Right kidney (tissue), 1 donor: ENCODE results near the gene SPATA2.
"Not testable (repeated sequence)": the region's sequence is repeated elsewhere in the genome, so short reads cannot be mapped to it uniquely, and the experiment has no call there.

Source experiments
- DNase-seq: peaks from one replicate; pipeline ENCODE4 v3.0.0-alpha.2; 2016

SPATA2 gene

DNA sequence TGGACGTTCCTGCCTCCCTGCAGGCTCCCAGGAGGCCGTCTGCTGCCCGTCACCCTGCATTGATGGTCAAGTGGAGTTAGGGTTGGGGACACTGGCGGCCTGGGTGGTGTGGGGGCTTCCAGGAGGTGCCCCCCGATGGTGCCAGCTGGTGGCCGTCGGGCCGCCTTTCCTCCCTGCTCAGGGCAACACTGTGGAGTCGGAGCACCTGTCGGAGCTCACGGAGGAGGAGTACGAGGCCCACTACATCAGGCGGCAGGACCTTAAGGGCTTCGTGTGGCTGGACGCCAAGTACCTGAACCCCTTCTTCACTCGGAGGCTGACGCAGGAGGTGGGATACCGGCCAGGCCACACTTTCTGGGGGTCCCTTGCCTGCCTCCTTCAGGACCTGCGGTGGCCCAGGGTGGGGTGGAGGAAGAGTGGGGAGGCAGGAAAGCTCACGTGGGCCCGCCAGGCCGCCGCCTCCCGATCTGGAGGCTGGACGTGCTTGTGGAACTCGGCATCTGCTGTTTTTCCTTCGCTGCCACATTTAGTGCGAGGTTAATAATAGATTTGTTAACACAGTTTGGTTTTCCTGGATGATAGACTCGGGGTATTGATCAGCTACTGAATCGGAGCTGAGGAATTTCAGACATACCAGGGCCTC lies 28.6 kb downstream of the SPATA2 start:
- DNase-seq = no peak

DNA sequence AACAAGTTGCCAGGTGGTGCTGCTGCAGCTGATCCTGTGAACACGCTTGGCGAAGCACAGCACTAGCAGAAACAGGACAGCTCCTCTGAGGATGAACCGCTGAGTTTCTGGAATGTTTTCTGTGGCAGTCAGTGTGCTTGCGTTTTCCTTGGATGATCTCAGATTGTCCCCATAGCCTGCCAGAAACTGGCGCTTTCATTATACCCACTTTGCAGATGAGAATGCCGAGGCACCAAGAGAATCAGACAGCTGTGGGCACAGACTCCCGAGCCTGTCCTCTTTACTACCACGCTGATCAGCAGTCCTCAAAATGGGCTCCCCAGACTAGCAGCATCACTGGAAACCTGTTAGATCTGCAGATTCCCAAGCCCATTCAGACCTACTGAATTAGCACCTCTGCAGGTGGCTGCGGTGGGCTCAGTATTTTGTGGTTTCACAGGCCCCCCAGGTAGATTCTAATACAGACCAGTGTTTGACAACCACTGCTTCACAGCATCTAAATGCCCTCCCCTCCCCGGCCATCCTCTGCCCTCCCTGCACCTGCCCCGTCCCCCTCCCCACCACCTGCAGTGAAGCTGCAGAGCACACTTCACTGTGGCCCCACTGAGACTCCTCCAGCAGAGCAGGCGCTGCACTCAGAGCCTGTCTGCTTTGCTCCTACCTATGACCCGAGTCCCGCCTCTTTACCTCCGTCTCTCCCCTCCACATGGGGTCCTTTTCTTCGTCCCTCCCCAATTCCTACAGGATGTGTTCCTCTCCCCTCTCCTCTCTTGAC lies 29.6 kb downstream of the SPATA2 start:
- no peak for DNase-seq

- DNase-seq = no peak
These were observed 32.0 kb downstream of the SPATA2 start for GRCh38 chr20:49883246-49883802.

DNA sequence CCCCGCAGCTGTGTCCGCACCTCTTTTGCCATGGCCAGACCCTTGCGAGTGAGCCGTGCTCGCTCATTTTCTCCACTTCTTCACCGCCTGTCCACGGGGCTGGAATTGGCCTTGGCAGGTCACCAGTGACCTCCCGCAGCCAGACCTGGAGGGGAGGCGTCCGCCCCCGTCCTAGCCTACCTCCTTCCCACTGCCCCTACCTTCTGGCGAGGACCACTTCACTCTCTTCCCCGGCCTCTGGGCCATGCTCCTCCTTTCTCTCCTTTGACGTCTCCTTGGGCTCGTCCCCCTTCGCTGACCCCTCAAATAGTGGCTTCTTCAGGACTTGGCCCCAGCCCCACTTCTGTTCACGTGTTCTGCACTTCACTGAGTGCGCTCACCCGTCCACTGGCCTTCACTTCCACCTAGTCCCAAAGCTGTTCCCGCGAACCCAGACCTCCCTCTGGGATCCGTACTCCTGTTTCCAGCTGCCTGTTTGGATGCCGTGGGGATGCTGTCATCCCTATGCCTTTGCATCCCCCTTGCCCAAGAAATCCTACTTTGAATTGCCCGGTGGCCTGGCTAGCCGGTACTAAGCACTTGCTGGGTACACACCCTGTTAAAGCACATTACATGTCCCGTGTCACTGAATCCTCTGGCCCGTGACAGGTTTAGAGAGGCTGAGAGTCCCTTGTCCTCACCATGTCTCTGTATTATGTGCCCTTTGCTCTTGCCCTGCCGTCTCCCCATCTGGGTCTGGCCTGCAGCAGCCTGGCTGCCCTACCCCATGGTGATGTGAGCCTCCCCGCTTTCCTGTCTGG lies 33.0 kb downstream of the SPATA2 start:
- DNase-seq = no peak

GRCh38 chr20:49880724-49881445 lies 34.4 kb downstream of the SPATA2 start:
- no peak for DNase-seq

GRCh38 chr20:49880177-49880576 lies 35.2 kb downstream of the SPATA2 start:
- DNase-seq = no peak

- no peak for DNase-seq
These were observed 36.4 kb downstream of the SPATA2 start for GRCh38 chr20:49878977-49879376.

DNA sequence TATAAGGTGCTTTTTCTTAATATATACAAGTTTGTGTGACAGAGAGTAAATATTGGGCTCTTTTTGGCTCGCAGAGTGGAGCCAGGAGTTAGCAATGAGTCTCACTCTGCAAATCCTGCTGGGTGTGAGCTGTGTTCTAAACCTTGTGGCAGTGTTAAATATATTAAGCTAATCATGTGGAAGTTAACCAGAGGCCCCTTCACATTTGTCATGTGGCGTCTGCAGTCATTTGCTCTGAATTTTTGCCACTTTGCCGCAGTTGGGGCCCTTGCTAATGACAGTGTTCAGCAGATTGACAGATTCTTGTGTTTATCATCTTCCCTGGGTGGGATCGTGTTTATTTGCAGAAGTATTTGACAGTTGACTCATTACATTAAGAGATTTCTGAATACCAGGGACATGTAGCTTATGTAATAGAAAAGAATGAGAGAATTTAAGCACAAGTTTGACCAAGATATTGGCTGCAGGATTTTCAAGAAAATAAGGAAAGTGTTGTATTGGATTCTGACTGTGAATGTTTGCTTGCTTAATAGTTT lies 37.9 kb downstream of the SPATA2 start:
- DNase-seq = no peak

- DNase-seq = no peak
These were observed 40.6 kb downstream of the SPATA2 start for GRCh38 chr20:49874696-49875095.

DNA sequence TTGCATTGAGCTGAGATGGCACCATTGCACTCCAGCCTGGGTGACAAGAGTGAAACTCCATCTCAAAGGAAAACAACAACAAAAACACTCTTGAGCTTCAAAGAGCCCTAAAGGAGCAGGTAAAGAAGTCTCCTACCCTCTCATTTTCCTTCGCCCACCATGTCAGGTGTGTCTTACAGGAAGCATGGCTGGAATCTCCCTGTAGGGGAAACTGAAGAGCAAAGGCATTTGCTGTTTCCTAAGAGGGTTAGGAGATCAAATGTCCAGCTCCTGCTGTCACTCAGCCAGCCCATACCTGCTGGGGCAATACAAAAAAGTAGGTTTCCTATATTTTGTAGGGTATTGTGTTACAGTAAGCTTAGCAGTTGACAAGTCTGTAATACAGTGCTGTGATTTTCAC lies 43.3 kb downstream of the SPATA2 start:
- DNase-seq = no peak

GRCh38 chr20:49871391-49871948 lies 43.9 kb downstream of the SPATA2 start:
- no peak for DNase-seq

GRCh38 chr20:49870261-49870660 lies 45.1 kb downstream of the SPATA2 start:
- DNase-seq = no peak

DNA sequence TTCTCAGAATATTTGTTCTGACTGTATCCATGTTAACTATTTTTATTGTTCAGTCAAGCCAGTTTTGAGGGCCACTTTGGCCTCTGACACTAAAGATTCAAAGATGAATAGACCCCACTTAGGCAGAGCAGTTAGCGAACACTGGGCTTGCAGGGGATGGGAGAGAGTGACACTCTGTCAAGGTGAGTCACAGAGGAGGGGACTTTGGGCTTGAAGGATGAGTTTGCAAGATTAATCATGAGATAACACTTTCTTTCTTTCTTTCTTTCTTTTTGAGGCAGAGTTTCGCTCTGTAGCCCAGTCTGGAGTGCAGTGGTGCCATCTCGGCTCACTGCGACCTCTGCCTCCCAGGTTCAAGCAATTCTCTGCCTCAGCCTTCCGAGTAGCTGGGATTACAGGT lies 46.4 kb downstream of the SPATA2 start:
- no peak for DNase-seq

- no peak for DNase-seq
These were observed 46.8 kb downstream of the SPATA2 start for GRCh38 chr20:49868538-49868937.

DNA sequence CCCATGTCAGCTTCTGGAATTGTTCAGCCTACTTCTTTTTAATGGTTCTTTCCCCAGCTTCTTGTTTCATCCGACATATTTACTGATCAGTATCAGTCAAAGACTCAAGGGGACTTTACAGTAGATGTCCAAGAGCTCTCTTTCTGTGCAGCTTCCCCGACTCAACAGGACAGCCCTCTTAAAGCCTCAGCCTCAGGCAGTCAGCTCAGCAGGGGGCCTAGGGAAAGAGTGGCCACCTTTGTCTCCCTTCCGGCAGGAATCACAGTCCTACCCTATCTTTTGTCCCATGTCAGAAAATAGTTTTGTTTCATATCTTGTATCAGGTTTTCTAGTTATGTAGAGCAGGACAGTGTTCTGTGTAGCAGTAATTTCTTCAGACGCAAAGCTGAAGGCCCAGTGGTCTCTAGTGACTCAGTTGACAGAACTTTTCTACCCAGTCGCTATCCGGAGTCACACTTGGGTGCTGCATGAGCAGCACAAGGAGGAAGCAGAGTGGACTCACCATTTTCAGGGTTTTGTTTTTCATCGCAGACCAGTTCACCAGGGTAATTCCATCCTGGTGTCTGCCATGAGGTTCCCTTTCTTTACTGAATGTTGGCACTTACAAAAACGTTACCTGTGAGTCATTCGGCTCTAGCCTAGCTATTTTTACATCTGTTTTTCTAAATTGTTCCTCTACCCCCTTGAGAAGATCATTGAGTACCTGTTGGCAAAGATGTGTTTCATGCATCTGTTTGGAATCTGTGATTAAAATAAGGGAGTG lies 47.7 kb downstream of the SPATA2 start:
- no peak for DNase-seq

DNA sequence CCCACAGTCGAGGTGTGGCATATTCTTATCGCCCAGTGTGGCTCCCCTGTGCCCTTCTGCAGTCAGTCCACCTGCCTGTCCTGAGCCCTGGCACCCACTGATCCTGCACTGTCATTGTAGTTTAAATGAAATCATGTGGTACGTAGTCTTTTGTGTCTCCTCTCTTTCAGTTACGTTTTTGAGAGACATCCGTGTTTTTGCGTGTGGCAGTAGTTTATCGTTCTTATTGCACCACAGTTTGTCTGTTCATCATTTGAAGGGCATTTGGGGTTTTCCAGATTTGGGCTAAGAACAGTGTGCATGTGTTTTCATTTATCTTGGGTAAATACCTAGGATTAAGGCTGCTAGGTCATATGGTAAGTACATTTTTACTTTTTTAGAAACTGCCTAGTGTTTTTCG lies 49.3 kb downstream of the SPATA2 start:
- no peak for DNase-seq

DNA sequence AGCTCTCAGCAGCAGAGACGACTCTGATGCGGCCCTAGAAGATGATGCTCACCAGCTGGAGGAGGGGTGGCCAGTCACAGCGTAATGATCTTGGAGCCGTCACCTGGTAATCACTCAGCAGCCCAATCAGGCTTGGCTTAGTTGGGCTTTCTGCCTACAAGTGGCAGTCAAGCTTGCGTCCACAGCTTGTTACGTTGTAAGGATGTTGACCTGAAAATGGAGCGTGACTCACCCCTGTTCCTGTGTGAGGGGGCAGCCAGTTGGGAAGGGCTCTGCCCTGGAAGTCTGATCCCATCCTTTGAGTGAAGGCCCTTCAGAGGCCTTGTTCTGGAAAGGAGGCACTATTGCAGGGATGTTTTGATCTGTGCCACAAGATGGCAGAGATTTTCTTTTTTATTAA lies 49.8 kb downstream of the SPATA2 start:
- no peak for DNase-seq

GRCh38 chr20:49863666-49864065 lies 51.7 kb downstream of the SPATA2 start:
- DNase-seq = no peak

GRCh38 chr20:49862607-49863200 lies 52.6 kb downstream of the SPATA2 start:
- DNase-seq = no peak

- DNase-seq = not testable (repeated sequence)
These were observed 54.1 kb downstream of the SPATA2 start for GRCh38 chr20:49861232-49861631.
